ENCODE measurements around the gene LANCL1. TPM values are rescaled to one million over a fixed set of nuclear protein-coding genes. Genes with fewer than 3 reads are reported as not detected.

The LANCL1 gene, protein sequence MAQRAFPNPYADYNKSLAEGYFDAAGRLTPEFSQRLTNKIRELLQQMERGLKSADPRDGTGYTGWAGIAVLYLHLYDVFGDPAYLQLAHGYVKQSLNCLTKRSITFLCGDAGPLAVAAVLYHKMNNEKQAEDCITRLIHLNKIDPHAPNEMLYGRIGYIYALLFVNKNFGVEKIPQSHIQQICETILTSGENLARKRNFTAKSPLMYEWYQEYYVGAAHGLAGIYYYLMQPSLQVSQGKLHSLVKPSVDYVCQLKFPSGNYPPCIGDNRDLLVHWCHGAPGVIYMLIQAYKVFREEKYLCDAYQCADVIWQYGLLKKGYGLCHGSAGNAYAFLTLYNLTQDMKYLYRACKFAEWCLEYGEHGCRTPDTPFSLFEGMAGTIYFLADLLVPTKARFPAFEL
- total RNA-seq = 10 to 100 TPM; 36.8 to 42.0 TPM
- long read RNA-seq, donor 1, full-length matches to known transcripts = 5 of 10 reads
- long read RNA-seq, donor 1, partial matches to known transcripts = 3 of 10 reads
- long read RNA-seq, donor 1, other reads (novel, unspliced or antisense) = 2 of 10 reads
- long read RNA-seq, donor 2, full-length matches to known transcripts = 8 of 9 reads
- long read RNA-seq, donor 2, partial matches to known transcripts = 0 of 9 reads
- long read RNA-seq, donor 2, other reads (novel, unspliced or antisense) = 1 of 9 reads

DNA sequence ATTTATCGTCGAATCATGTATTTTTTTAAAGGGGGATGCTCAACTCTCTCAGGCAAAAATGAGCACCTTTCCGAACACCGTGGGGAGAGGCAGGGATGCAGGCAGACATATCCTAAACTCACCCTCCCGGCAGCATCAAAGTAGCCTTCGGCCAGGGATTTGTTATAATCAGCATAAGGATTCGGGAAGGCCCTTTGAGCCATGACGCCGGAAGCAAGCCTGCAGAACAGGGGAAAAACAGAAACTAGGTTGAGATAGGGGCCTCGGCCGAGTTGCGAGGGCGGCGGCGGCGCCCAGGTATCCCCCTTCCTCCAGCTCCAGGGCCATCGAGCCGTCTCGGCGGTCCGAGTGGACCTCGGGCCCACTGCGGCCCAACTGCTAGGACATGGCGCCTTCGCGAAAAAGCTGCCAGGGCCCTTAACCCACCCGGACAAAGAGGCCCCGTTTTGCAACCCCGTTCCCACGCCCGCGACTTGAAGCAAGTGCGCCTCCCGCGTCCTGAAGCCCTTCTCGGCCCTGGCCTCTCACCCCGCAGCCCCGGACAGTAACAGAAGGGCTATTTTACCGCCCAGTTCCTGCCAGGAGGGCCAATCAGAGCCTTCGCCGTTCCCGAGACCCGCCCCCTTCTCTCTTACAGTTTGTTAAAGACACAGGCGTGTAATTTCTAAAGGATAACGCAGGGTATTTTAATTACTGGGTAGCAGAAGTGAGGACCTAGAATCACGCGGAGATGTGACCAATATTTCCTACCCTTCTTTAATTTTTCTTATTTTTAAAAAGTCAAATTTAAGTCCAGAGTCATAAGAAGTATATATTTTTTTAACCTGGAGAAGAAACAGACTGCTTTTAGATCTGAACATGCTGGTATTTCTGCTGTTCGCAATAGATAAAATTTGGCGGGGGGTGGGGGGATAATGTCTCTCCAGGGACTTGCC, at the start of gene LANCL1:
Gene LANCL1 (minus strand): TSS at position 566 of the 935 bp plus-strand sequence. CDS start 363 bp downstream, at position 203.
- intact Hi-C loops (cut with DNase I) = no loop called here
- DNase-seq (ENCODE audit: low spot score) = peak; percentile 96

DNA sequence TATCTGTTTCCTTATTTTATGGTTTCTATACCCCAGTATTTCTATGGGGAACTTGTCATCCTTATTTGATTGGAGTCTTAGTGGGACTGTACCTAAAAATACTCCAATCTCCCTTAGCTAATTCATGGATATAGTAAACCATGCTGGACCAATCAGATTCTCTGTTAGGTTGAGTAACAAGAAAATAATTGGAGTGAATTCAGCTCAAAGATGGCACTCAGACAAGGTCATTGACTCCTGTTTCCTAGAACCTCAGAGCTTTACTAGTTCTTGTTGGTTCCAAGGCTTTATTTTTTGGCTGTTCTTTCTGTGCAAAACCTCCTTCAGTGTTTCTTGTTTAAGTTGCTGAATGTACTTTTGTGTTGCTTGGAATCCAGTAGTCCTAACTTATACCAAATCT, 48.0 kb upstream of the LANCL1 start:
- intact Hi-C loops (cut with DNase I) = no loop called here
- no peak for DNase-seq (ENCODE audit: low spot score)

DNA sequence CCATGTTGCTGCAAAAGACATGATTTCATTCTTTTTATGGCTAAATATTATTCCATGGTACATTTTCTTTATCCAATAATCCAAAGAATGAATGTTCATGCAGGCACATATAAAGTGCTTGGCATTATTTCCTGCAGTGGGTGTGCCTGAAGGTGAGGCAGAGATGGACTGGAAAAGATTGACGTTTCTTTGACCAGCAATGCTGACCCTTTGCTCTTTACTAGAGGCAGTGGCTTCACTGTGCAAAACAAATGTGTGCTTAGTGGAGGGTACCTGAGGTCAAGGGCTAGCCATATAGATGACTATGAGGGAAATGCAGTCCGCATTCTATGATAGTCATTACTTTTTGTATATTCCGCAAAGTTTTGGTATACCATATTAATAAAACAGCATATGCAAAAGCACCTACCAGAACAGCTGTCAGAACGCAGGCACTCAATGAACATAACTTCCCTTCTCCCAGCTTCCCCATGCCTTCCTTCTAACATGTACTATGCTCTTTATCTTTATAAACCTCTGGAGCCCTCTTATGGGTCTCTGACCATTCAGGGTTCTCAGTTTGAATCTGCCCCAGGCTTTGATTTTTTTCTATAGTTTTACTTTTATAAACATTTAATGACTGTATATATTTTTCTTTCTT, 47.2 kb upstream of the LANCL1 start:
- intact Hi-C loops (cut with DNase I) = no loop called here
- DNase-seq (ENCODE audit: low spot score) = no peak

DNA sequence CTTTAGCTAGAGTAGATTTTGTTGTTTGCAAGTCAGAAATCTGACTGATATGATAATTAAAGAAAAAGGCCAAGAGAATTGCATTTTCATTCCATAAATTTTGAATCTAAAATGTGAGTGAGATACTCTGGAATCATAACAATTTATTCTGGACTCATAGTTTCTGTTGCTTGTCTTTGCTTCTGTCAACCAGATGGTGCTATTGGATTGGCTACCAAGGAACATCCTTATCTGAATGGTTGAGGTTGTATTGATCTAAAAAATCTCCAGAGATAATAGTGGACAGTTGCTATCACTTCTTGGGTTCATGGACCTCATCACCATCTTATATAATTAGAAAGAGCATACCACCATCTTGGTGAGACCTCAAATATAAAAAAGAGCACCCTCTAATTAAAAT, 45.8 kb upstream of the LANCL1 start:
- intact Hi-C loops (cut with DNase I) = no loop called here
- DNase-seq (ENCODE audit: low spot score) = no peak

DNA sequence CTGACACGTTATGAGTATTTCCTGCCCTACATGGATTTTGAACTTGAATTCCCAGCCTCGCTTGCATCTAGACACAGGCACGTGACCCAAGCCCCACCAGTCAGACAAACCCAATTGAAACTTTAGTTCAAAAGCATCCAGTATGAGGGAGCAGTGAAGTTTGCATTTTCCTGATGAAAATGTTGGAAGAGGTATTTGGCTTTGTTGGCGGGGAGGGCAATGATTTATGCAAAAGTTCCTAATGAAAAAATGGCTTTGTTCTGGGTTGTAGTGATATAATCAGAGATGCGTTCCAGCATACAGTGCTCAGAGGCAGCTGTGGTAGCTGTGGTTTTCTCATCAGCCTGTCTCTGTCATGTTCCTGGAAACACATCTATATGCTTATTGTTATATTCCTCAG, 43.0 kb upstream of the LANCL1 start:
- DNase-seq (ENCODE audit: low spot score) = no peak
- intact Hi-C loops (cut with DNase I) = loop anchor here in 1 of 2 donors (5.0 kb wide), 1 partner anchor 657 kb away; no protein-coding TSS in a partner anchor

DNA sequence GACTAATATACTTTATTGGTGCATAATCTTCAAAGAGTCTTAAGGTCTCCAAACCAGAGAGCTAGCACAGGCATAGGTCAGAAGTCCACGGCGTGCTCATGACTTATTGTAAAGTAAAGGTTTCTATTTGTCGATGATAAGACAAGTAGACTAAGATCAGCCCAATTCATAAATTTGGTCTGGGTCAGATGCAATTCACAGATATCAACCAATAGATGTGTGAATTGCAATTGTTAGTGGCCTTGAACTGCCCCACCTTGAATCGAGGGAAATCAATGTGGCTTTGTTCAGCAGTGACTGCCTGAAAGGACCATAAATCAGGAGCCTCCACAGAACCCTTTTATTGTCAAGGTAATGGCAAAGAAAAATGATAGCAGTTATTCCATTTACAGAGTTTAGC, 40.7 kb upstream of the LANCL1 start:
- intact Hi-C loops (cut with DNase I) = loop anchor here in 1 of 2 donors (5.0 kb wide), 1 partner anchor 655 kb away; no protein-coding TSS in a partner anchor
- no peak for DNase-seq (ENCODE audit: low spot score)

DNA sequence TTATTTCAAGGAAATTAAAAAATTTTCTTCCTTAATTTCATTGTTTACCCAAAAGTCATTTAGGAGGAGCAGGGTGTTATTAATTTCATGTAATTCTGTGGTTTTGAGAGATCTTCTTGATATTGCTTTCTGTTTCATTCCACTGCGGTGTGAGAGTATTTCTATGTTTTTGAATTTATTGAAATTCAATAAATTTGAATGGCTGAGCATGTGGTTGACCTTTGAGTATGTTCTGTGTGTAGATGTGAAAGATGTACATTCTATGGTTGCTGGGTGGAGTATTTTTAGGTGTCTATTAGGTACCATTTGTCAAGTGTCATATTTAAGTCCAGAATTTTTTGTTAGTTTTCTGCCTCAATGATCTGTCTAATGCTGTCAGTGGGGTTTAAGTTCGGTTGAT, 39.4 kb upstream of the LANCL1 start:
- no peak for DNase-seq (ENCODE audit: low spot score)
- intact Hi-C loops (cut with DNase I) = loop anchor here in 1 of 2 donors (5.0 kb wide), 1 partner anchor 654 kb away; no protein-coding TSS in a partner anchor

DNA sequence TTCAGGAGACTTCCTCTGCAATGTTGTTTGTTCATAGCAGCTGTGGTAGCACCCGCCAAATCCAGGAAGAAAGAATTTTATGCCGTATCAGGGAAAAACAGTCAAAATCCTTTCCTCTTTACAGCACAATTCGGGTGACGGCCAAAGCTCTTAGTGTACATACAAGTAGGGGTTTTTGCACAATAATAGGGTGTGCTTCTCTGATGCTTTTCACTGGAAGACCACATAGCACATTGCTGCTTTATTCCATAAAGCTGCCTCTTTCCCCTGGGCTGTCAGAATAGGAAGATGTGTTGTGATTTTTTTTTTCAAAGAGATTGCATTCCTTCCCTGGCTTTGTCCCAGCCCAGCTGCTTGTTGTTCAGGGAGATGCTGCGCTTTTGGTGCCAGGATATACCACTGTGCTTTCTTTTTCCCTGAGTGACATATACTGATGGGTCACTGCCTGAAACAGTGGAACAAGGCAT, 27.2 kb upstream of the LANCL1 start:
- DNase-seq (ENCODE audit: low spot score) = no peak
- intact Hi-C loops (cut with DNase I) = no loop called here

DNA sequence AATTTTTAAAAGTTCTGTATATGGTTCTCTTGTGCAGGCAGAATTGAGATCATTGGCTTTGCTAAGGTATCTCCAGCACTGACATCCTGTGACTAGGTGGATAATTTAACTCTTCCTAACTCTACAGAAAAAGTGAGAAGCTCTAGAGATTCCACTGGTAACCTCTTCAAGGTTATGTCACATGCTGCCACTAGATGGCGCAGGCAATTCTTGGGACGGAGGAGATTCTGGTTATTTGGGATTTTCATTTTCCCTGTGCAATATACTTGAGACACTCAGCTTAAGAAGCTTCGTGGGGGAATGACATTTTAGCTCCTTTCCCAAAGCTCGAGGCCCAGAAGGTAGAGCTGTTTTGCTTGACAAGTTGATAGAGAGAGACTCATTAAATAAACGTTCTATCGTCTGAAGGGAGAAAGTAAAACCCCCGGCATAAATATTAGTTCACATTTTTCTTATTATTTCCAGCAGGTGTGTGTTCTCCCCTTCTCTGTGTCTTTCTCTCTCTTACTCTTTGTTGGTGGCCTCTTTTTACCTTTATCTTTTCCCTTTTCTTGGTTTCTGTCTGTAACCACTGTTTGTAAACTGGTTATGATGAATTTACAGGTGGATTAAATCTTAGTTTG, 26.6 kb upstream of the LANCL1 start:
- intact Hi-C loops (cut with DNase I) = no loop called here
- no peak for DNase-seq (ENCODE audit: low spot score)

DNA sequence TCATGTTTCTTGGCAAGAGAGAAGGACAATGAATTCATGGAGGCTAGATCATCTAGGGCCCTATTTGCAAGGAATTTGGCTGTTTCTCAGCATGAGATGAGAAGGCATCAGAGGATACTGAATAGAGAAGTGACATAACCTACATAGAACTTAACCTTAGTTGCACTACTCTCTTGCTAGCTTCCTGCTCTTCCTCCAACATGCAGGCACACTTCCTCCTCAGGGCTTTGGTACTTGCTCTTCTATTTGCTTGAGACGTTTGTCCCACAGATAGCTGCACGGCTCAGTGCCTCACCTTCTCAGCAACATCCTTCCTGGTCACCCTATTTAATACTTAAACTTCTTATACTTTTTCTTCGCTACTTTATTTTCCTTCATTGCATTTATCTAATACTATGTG, 20.0 kb upstream of the LANCL1 start:
- intact Hi-C loops (cut with DNase I) = no loop called here
- no peak for DNase-seq (ENCODE audit: low spot score)

DNA sequence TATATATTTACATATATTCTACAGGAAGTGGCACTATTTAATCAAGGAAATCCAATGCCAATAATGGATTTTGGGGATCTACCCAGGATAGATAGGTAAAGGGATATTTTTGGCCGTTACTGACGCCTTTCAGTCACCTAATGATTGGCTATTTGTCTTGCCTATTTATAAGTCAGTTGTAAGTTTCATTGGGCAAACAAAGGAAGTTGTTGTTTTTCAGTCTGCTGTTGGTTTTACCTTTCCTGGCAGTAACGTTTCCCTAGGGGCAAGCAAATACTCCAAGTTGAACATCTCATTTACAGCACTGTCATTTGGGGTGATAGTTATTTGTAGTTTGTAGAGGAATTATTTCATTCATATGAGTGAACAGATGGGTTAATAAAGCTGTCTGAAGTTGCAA, 17.0 kb upstream of the LANCL1 start:
- intact Hi-C loops (cut with DNase I) = no loop called here
- DNase-seq (ENCODE audit: low spot score) = no peak

DNA sequence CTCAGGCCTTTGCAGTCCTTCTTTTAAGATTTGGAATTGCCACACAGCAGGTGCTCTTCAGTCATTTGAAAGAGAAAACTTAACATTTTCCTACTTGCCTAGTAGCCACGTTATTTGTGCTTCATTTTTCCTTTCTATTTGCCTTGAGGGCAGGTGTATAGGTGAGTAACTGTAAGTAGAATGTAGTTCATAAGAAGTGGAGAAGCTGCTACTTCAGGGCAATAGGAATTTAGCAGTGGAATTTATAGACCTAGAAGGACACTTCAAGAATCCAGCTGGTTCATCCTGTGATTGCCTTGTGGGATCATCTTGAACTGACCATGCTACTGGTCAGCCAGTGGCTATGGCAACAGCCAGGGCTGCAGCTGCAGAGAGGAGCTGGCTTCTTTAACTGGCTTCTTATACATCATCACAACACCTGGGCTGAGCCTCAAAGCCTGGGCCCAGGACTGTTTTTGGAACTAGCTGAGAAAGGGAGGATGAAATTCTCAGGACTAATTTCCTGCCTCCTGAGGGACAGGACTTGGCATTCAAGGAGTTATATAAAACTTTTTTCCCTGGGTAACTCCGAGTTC, 5.1 kb upstream of the LANCL1 start:
- no peak for DNase-seq (ENCODE audit: low spot score)
- intact Hi-C loops (cut with DNase I) = no loop called here

DNA sequence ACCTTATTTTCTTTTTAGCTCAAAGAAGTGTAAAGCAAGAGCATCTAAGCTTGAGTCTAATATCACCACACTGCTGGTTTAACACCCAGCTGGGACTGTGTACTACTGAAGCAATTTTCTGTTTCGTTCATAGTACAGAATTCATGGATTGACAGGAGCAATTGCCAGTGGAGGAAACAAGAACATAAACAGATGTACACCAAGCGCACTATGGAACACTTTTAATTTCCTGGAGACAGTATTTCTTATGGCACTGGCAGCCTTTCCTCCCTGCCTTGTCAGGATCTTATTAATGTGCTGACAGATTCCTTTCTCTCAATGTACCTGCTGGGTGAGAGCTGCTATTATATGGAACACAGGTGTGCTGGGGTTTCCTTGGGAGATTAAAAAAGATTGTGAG, 4.2 kb upstream of the LANCL1 start:
- no peak for DNase-seq (ENCODE audit: low spot score)
- intact Hi-C loops (cut with DNase I) = no loop called here

DNA sequence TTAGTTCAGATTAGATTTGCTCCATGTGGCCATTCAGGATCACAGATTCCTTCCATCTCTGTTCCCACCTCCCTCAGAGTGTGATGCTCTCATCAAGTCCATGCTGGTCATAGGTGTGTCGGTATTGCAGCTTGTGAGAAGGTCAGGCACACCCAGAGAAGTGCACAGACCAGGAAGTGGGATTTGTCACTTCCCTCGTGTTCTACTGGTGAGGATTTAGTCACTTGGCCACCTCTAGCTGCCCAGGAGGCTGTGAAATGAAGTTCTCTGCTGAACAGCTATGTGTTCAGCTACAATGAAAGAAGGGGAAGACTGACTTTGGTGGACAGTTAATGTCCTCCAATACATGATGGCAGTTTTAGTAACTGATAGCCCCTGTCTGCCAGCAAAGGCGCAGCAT, 3.5 kb upstream of the LANCL1 start:
- intact Hi-C loops (cut with DNase I) = no loop called here
- no peak for DNase-seq (ENCODE audit: low spot score)

DNA sequence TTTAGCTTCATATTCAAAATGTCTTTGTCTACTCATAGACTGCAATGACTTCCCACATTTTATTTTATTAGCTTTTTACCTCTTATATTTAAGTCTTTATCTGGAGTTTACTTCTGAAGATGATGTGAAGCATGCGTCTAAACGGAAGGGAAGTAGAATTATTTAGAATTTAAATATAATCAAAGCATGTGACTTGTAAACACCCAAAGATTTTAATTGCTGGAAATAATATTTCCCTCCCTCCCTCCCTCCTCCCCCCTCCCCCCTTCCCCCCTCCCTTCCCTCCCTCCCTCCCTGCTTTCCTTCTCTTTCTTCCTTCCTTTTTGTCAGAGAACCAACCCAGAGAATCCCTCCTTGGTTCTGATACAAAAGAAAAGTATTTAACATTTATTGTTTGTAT, 2.1 kb upstream of the LANCL1 start:
- intact Hi-C loops (cut with DNase I) = no loop called here

DNA sequence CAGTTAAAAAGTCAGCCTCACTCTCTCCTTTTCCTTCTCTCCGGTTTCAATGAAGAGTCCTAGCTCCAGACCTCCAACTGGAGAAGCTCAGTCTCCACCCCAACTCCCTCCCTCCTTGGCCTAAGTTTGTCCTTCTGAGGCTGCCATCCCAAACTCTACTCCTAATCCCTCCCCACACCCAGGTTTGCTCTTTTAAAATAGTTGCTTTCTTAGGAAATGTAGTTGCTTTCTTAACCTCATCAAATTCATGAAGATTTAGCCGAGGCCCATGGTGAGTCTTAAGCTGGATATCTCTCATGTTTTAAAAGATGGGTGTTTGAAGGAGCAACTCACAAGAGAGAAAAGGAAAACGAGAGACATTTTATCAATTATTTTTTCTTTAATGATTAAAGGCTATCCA, 937 bp upstream of the LANCL1 start:
- no peak for DNase-seq (ENCODE audit: low spot score)
- intact Hi-C loops (cut with DNase I) = no loop called here

More for the DNA sequence above, 2.1 kb upstream of the LANCL1 start:
- DNase-seq (ENCODE audit: low spot score) = no peak

DNA sequence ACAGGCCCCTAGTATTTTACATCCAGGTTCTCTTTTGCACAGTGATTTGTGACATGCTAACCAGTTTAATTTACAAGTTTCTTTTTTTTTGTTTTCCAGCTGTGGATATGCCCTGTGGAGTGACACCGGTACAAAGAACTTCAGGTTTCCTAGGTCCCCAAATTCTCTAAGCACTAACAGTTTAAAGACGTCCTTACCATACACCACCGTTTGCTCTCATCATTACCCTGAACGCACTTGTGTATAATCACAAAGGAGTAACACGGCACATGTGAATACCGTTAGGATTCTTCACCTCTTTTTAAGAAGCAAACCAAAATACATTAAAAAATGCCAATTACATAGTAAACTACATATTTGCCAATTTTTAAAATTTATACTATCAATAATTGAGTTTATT, 853 bp downstream of the LANCL1 start:
- intact Hi-C loops (cut with DNase I) = no loop called here
- no peak for DNase-seq (ENCODE audit: low spot score)

DNA sequence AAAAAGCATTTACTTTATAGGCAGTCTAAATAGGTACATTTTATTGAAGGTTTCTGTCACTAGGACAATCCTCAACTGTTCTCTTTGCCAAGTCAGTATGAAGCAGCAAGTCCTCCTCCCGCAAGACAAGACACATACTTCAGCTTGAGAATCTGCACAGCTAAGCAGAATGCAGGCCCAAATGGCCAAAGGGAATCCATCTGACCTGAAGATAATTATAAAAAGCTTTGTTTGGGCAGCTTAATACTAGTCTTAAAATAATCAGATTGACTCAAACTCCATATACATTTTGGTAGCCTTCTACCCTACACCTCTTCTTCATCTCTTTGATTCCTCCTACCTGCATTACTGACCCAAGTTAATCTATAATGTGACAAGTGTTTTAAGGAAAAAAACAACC, 1.8 kb downstream of the LANCL1 start:
- DNase-seq (ENCODE audit: low spot score) = no peak
- intact Hi-C loops (cut with DNase I) = no loop called here
